Activated naive CD8-positive, alpha-beta T cell (primary cell): ENCODE data around the gene SLC1A5.
A peak's percentile ranks its signal among the peaks of the same experiment; 100 is the strongest.
"Not testable (repeated sequence)": the region's sequence is repeated elsewhere in the genome, so short reads cannot be mapped to it uniquely, and the experiment has no call there.

Source experiments
- H3K27ac Mint-ChIP-seq: one replicate; pipeline ENCODE4 v1.8.0; 2021; ENCODE audit warnings: mixed read lengths
- H3K27me3 Mint-ChIP-seq: one replicate; pipeline ENCODE4 v1.8.0; 2021; ENCODE audit warnings: mixed read lengths
- H3K36me3 Mint-ChIP-seq: one replicate; pipeline ENCODE4 v1.8.0; 2021; ENCODE audit warnings: mixed read lengths
- H3K4me1 Mint-ChIP-seq: one replicate; pipeline ENCODE4 v1.8.0; 2021; ENCODE audit warnings: low read depth, mixed read lengths
- H3K4me3 Mint-ChIP-seq: one replicate; pipeline ENCODE4 v1.8.0; 2021; ENCODE audit warnings: mild to moderate bottlenecking, mixed read lengths
- H3K9me3 Mint-ChIP-seq: one replicate; pipeline ENCODE4 v1.8.0; 2021; ENCODE audit warnings: low read depth, mixed read lengths

SLC1A5 gene

DNA sequence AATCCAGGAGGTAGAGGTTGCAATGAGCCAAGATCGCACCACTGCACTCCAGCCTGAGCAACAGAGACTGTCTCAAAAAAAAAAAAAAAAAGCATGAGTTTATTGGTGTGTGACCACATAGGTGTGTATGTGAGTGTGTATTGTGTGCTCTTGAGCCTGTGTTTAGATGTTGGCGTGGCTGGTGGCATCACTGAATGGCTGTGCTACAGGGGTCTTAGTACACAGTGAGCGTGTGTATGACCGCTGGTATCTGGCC, 2.5 kb downstream of the SLC1A5 start:
- peaks cover 35% of the 10 kb centered on the region for H3K4me1 Mint-ChIP-seq
- H3K4me3 Mint-ChIP-seq = peak overlapping the region; percentile 97
- peaks cover 20% of the 10 kb centered on the region for H3K36me3 Mint-ChIP-seq

DNA sequence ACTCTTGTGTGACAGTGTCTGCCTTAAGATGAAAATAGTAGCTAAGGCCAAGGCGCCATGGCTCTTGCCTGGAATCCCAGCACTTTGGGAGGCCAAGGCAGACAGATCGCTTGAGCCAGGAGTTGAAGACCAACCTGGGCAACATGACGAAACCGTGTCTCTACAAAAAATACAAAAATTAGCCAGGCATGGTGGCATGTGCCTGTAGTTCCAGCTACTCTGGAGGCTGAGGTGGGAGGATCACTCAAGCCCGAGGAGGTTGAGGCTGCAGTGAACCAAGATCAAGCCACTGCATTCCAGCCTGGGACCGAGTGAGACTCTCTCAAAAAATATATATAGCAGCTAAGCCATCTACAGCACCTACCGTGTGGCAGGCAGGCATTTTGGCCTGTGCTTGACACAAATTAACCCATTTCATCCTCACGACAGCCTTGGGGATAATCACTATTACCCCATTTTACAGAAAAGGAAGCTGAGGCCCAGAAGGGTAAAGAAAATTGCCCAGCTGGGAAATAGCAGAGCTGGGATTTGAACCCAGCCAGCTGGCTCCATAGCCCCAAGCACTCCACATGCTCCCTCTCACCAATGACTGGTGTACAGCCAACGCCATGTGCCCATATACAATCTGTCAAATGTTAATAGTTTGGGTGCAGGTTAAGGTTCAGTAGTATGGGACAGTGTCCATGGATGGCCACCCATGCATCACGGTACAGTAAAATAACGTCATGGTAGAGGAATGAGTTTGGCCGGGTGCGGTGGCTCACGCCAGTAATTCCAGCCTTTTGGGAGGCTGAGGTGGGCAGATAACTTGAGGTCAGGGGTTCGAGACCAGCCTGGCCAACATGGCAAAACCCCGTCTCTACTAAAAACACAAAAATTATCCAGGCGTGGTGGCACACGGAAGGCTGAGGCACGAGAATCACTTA, 3.1 kb downstream of the SLC1A5 start:
- no peaks in the 10 kb centered on the region for H3K27me3 Mint-ChIP-seq
- H3K4me3 Mint-ChIP-seq = peak overlapping the region; percentile 97
- peaks cover 35% of the 10 kb centered on the region for H3K4me1 Mint-ChIP-seq
- H3K27ac Mint-ChIP-seq = peak overlapping the region; percentile 97
- no peaks in the 10 kb centered on the region for H3K9me3 Mint-ChIP-seq
- H3K36me3 Mint-ChIP-seq = peaks cover 20% of the 10 kb centered on the region

More for the DNA sequence above, 2.5 kb downstream of the SLC1A5 start:
- no peaks in the 10 kb centered on the region for H3K9me3 Mint-ChIP-seq
- H3K27ac Mint-ChIP-seq = peak overlapping the region; percentile 97
- H3K27me3 Mint-ChIP-seq = no peaks in the 10 kb centered on the region

- no peaks in the 10 kb centered on the region for H3K27me3 Mint-ChIP-seq
- no peaks in the 10 kb centered on the region for H3K9me3 Mint-ChIP-seq
- peaks cover 20% of the 10 kb centered on the region for H3K36me3 Mint-ChIP-seq
- peak overlapping the region; percentile 97 for H3K27ac Mint-ChIP-seq
- peaks cover 36% of the 10 kb centered on the region for H3K4me1 Mint-ChIP-seq
- peak overlapping the region; percentile 97 for H3K4me3 Mint-ChIP-seq
These were observed 3.9 kb downstream of the SLC1A5 start for GRCh38 chr19:46784262-46785053.

DNA sequence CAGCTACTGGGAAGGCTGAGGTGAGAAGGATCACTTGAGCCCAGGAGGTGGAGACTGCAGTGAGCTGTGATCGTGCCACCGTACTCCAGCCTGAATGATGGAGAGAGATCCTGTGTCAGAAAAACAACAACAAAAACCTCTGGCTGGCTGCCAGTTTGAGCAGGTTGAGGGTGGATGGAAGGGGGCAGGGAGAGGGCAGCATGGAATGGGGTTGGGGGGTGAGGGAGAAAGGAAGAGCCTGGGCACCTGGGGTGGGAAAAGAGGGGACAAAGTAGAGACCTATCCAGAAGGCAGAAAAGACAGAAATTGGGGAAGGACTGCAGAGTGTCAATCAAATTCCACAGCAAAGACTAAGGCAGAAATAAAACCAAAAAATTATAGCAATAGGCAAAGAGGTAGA, 4.7 kb downstream of the SLC1A5 start:
- Mint-ChIP-seq H3K36me3 (peaks cover 20% of the 10 kb centered on the region), H3K4me1 (peaks cover 31% of the 10 kb centered on the region), H3K4me3 (peak overlapping the region; percentile 97), H3K27me3 (no peaks in the 10 kb centered on the region), H3K9me3 (no peaks in the 10 kb centered on the region), H3K27ac (peak overlapping the region; percentile 97)

DNA sequence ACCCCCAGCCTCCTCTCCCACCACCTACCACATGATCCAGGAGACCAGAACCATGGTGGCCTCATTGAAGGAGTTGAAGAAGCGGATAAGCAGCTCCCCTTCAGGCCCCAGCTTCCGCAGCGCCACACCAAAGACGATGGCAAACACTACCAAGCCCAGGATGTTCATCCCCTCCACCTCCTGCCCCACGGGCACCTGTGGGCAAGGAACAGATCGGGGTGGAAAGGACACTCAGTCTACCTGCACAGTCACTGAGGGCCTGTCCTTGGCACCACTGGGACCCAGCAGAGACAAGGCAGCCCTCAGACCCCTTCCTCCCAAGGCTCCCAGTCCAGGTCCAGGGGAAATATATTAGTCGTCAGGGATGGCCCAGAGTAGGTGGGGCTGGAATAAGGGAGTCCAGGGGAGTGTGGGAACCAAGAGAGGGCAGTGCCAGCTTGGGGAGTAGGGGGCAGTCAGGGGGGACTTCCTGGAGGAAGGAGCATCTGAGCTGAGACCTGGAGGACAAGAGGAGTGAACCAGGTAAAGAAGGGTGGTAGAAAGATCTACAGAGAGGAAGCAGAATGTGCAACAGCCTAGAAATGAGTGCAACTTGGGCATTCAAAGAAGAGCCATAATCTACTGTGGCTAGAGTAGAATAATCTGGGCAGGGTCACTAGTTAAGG, 5.9 kb downstream of the SLC1A5 start:
- H3K4me3 Mint-ChIP-seq = peak overlapping the region; percentile 63
- no peak overlapping the region for H3K27ac Mint-ChIP-seq
- H3K9me3 Mint-ChIP-seq = no peaks in the 10 kb centered on the region
- peaks cover 22% of the 10 kb centered on the region for H3K36me3 Mint-ChIP-seq
- peaks cover 31% of the 10 kb centered on the region for H3K4me1 Mint-ChIP-seq
- H3K27me3 Mint-ChIP-seq = no peaks in the 10 kb centered on the region

DNA sequence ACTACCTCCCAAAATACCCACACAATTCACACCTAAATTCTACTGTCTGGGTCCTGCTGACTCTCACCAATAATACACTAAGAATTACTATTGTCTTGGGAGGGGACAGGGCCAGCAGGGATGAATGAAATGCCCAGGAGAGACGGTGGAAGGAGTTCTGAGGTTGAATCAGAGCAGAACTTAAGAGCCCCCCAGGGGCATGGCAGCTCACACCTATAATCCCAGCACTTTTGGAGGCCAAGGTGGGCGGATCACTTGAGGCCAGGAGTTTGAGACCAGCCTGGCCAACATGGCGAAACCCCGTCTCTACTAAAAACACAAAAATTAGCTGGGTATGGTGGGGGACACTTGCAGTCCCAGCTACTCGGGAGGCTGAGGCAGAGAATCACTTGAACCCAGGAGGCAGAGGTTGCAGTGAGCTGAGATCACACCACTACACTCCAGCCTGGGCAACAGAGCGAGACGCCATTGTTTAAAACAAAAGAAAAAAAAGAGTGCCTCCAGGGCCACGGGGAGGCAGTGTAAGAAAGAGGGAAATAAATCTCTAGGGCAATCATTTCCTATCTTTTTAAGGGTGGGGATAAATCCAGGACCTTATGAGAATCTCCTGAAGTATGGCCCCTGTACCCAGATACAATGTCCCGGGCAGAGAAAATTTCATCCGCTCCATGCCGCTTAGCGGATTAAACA, 10.3 kb downstream of the SLC1A5 start:
- H3K36me3 Mint-ChIP-seq, H3K4me3 Mint-ChIP-seq, H3K4me1 Mint-ChIP-seq, H3K27me3 Mint-ChIP-seq, H3K9me3 Mint-ChIP-seq: not testable (repeated sequence)
- H3K27ac Mint-ChIP-seq = peak overlapping the region; percentile 28

DNA sequence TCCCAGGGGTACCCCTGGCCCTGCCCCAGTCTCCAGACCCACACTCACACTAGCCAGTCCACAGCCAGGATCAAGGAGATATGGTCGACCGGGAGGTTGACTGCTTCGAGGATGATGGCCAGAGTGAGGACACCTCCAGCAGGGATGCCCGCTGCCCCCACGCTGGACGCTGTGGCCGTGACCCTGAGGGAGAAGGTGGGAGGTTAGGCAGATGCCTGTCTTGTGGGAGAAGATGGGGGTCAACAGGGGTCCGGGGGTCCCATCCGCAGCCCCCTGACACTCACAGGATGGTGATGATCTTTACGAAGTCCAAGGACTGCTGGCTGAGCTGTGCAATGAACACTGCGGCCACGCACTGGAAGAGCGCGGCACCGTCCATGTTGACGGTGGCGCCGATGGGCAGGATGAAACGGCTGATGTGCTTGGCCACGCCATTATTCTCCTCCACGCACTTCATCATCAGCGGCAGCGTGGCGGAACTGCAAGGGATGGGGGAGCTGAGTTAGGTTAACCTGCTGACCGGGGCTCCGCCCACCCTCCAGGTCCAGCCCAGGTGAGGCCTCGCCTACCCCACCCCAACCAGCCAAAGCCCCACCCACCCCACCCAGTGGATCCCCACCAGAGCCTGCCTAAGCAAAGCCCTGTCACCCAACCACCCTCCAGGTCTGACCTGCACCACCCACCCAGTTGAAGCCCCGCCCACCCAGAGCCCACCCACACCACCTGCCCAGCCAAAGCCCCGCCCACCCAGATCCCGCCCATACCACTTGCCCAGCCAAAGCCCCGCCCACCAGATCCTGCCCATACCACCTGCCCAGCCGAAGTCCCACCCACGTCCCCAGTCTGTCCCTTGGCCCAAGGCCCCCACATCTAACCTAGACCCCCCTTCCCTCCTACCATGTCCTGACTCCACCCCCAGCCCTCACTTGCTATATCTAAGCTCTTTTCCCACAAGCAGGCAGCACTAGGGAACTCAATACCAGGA, 11.2 kb downstream of the SLC1A5 start:
- Mint-ChIP-seq H3K27me3 (no peaks in the 10 kb centered on the region), H3K27ac (peak overlapping the region; percentile 28), H3K9me3 (no peaks in the 10 kb centered on the region), H3K4me3 (no peak overlapping the region), H3K4me1 (peaks cover 3% of the 10 kb centered on the region), H3K36me3 (peaks cover 5% of the 10 kb centered on the region)

GRCh38 chr19:46775642-46776258, 12.6 kb downstream of the SLC1A5 start:
- no peaks in the 10 kb centered on the region for H3K9me3 Mint-ChIP-seq
- no peaks in the 10 kb centered on the region for H3K27me3 Mint-ChIP-seq
- peaks cover 5% of the 10 kb centered on the region for H3K36me3 Mint-ChIP-seq
- H3K4me3 Mint-ChIP-seq = no peak overlapping the region
- no peak overlapping the region for H3K27ac Mint-ChIP-seq
- peaks cover 3% of the 10 kb centered on the region for H3K4me1 Mint-ChIP-seq

- Mint-ChIP-seq H3K27ac (no peak overlapping the region), H3K36me3 (peaks cover 5% of the 10 kb centered on the region), H3K27me3 (no peaks in the 10 kb centered on the region), H3K4me1 (no peaks in the 10 kb centered on the region), H3K9me3 (no peaks in the 10 kb centered on the region), H3K4me3 (no peak overlapping the region)
These were observed 15.4 kb downstream of the SLC1A5 start for GRCh38 chr19:46773018-46773399.

GRCh38 chr19:46772170-46773017, 16.0 kb downstream of the SLC1A5 start:
- H3K4me1 Mint-ChIP-seq = no peaks in the 10 kb centered on the region
- H3K9me3 Mint-ChIP-seq = no peaks in the 10 kb centered on the region
- no peaks in the 10 kb centered on the region for H3K27me3 Mint-ChIP-seq
- H3K4me3 Mint-ChIP-seq = no peak overlapping the region
- H3K36me3 Mint-ChIP-seq = peaks cover 3% of the 10 kb centered on the region
- no peak overlapping the region for H3K27ac Mint-ChIP-seq

DNA sequence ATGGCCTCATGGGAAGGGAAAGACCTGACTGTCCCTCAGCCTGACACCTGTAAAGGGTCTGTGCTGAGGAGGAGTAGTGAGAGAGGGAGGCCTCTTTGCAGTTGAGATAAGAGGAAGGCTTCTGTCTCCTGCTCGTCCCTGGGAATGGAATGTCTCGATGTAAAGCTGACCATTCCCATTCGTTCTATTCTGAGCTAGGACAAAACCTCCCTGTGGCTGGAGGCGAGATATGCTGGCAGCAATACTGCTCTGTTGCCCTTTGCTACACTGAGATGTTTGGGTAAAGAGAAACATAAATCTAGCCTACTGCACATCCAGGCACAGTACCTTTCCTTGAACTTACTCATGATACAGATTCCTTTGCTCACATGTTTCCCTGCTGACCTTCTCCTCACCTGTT, 19.6 kb downstream of the SLC1A5 start:
- H3K4me3 Mint-ChIP-seq, H3K9me3 Mint-ChIP-seq, H3K27ac Mint-ChIP-seq, H3K27me3 Mint-ChIP-seq, H3K36me3 Mint-ChIP-seq, H3K4me1 Mint-ChIP-seq: not testable (repeated sequence)

DNA sequence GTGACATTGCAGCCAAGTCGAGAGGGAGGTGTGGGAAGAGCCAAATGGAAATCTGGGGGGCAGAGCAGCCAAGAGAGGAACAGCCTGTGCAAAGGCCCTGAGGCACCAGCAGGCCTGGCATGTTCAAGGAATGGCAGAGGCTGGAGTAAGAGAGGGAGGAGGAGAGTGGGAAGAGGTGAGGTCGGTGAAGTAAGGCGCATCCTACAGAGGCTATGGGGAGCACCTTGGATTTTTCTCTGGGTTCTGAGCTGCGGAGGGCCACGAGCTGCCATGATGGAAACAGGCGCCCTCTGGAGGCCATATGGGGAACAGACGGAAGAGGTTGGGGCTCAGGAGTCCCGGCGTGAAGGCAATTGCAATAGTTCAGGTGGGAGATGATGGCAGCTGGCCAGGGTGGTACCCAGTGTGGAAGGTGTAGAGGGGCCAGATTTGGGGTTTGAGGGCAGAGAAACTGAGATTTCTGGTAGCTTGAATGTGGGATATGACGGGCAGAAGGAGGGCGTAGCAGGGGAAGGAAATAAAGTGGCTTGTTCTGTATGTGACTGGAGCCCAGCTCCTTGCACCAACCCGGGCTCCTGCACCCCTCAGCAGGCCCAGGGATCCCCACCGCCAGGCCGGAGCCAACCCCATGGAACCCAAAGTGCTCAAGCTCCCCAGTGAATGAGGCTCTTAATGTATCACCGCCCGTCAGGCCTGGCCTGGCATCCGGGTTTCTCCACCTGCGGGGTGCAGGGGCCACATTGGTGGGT, 21.7 kb downstream of the SLC1A5 start:
- H3K4me1 Mint-ChIP-seq = peaks cover 2% of the 10 kb centered on the region
- no peaks in the 10 kb centered on the region for H3K36me3 Mint-ChIP-seq
- no peaks in the 10 kb centered on the region for H3K27me3 Mint-ChIP-seq

More for the DNA sequence above, 21.7 kb downstream of the SLC1A5 start:
- Mint-ChIP-seq H3K9me3 (no peaks in the 10 kb centered on the region), H3K27ac (no peak overlapping the region), H3K4me3 (no peak overlapping the region)
